ENCODE data around the gene SLC22A23. TPM values are rescaled to one million over a fixed set of nuclear protein-coding genes. Genes with fewer than 3 reads are reported as not detected.

The SLC22A23 gene
- total RNA-seq, 1 experiment from 2014 or later: 5.7 TPM

GRCh38 chr6:3328145-3328544, 128.7 kb downstream of the SLC22A23 start:
- CTCF ChIA-PET: interaction anchor here (0.8 kb wide), 1 partner anchor 129 kb away, joined by 3 read pairs; the partner anchor contains the start of gene SLC22A23
- H3K27me3 ChIP-seq (ENCODE audit: low read length): no peaks in the 10 kb centered on the region
- no peak overlapping the region for H3K4me3 ChIP-seq (ENCODE audit: low read length)
- peak overlapping the region; percentile 73 for H3K9ac ChIP-seq (ENCODE audit: low read length)
- BruUV-seq (replicated peaks): no TSS peak
- POLR2A ChIA-PET (ENCODE audit: unreplicated experiment): interaction anchor here (0.6 kb wide), 1 partner anchor 37 kb away, joined by 5 read pairs; no protein-coding TSS in a partner anchor
- TF ChIP-seq EZH2 (IDR thresholded peaks at IDR 0.05; ENCODE audit: low read length, unreplicated experiment) (no peak), CTCF (conservative IDR thresholded peaks at IDR 0.05; ENCODE audit: low read depth, low read length) (no peak), EZH2phosphoT487 (IDR thresholded peaks at IDR 0.05; ENCODE audit: borderline replicate concordance, low read length) (no peak)
- no peaks in the 10 kb centered on the region for H3K9me3 ChIP-seq (ENCODE audit: low read length)
- no peaks in the 10 kb centered on the region for H3K36me3 ChIP-seq (ENCODE audit: low read depth, low read length)
- H3K79me2 ChIP-seq (ENCODE audit: low read length): no peaks in the 10 kb centered on the region
- H3K9me2 ChIP-seq (replicated peaks; ENCODE audit: low read length): no peaks in the 10 kb centered on the region
- peaks cover 45% of the 10 kb centered on the region for H3K4me1 ChIP-seq (ENCODE audit: insufficient read depth, low read length)
- no peaks in the 10 kb centered on the region for H4K20me1 ChIP-seq (ENCODE audit: low read length)
- intact Hi-C loops (cut with micrococcal nuclease): no loop called here
- DNase-seq (peak; percentile 93), ATAC-seq (peak; percentile 93)
- peak overlapping the region; percentile 93 for H3K27ac ChIP-seq (ENCODE audit: low read length)
- H3K4me2 ChIP-seq (ENCODE audit: low read length): peak overlapping the region; percentile 70
- peaks cover 3% of the 10 kb centered on the region for H3F3A ChIP-seq (ENCODE audit: low read length, unreplicated experiment)
- H2AFZ ChIP-seq (ENCODE audit: low read length): 0 out of 2 replicates have a peak overlapping the region, but pooled peaks have one; percentile 19

- Histone ChIP-seq H3K4me2 (ENCODE audit: low read length) (peak overlapping the region; percentile 70), H3K79me2 (ENCODE audit: low read length) (no peaks in the 10 kb centered on the region), H3K9ac (ENCODE audit: low read length) (peak overlapping the region; percentile 45), H3K9me3 (ENCODE audit: low read length) (no peaks in the 10 kb centered on the region), H3K36me3 (ENCODE audit: low read depth, low read length) (no peaks in the 10 kb centered on the region), H3K27me3 (ENCODE audit: low read length) (no peaks in the 10 kb centered on the region), H2AFZ (ENCODE audit: low read length) (no peak overlapping the region), H3K4me1 (ENCODE audit: insufficient read depth, low read length) (peaks cover 45% of the 10 kb centered on the region), H4K20me1 (ENCODE audit: low read length) (no peaks in the 10 kb centered on the region), H3F3A (ENCODE audit: low read length, unreplicated experiment) (peaks cover 3% of the 10 kb centered on the region), H3K4me3 (ENCODE audit: low read length) (no peak overlapping the region), H3K27ac (ENCODE audit: low read length) (peak overlapping the region; percentile 93), H3K9me2 (replicated peaks; ENCODE audit: low read length) (no peaks in the 10 kb centered on the region)
- TF ChIP-seq CTCF (conservative IDR thresholded peaks at IDR 0.05; ENCODE audit: low read depth, low read length): no peak
- TF ChIP-seq EZH2 (IDR thresholded peaks at IDR 0.05; ENCODE audit: low read length, unreplicated experiment): no peak
- no peak for TF ChIP-seq EZH2phosphoT487 (IDR thresholded peaks at IDR 0.05; ENCODE audit: borderline replicate concordance, low read length)
- CTCF ChIA-PET: no interaction called here
- ATAC-seq: no peak
- POLR2A ChIA-PET (ENCODE audit: unreplicated experiment): no interaction called here
- no peak for DNase-seq
- BruUV-seq (replicated peaks): no TSS peak
- intact Hi-C loops (cut with micrococcal nuclease): no loop called here
These were observed 129.4 kb downstream of the SLC22A23 start for GRCh38 chr6:3327403-3327802.

- Histone ChIP-seq H3K9me2 (replicated peaks; ENCODE audit: low read length) (no peaks in the 10 kb centered on the region), H2AFZ (ENCODE audit: low read length) (no peak overlapping the region), H3K4me1 (ENCODE audit: insufficient read depth, low read length) (peaks cover 45% of the 10 kb centered on the region), H3K4me2 (ENCODE audit: low read length) (no peak overlapping the region), H3K9me3 (ENCODE audit: low read length) (no peaks in the 10 kb centered on the region), H3K9ac (ENCODE audit: low read length) (peak overlapping the region; percentile 45; the same call in 1 of the 2 replicates), H3K4me3 (ENCODE audit: low read length) (no peak overlapping the region), H3F3A (ENCODE audit: low read length, unreplicated experiment) (peaks cover 3% of the 10 kb centered on the region), H3K79me2 (ENCODE audit: low read length) (no peaks in the 10 kb centered on the region), H3K36me3 (ENCODE audit: low read depth, low read length) (no peaks in the 10 kb centered on the region), H4K20me1 (ENCODE audit: low read length) (no peaks in the 10 kb centered on the region), H3K27ac (ENCODE audit: low read length) (peak overlapping the region; percentile 93), H3K27me3 (ENCODE audit: low read length) (no peaks in the 10 kb centered on the region)
- ChIA-PET POLR2A (ENCODE audit: unreplicated experiment) (no interaction called here), CTCF (no interaction called here)
- intact Hi-C loops (cut with micrococcal nuclease): no loop called here
- no TSS peak for BruUV-seq (replicated peaks)
- ATAC-seq: no peak
- no peak for DNase-seq
- no peak for TF ChIP-seq EZH2 (IDR thresholded peaks at IDR 0.05; ENCODE audit: low read length, unreplicated experiment)
- TF ChIP-seq CTCF (conservative IDR thresholded peaks at IDR 0.05; ENCODE audit: low read depth, low read length): no peak
These were observed 129.9 kb downstream of the SLC22A23 start for GRCh38 chr6:3326981-3327380.

Measured in PC-3 (cell line).